NCI-H69 (cell line): Measurements from ENCODE around the gene PRRX1.

ENCODE experiments used
- DNase-seq: peaks from one replicate; lab custom pipeline; 2025; lab: John Stamatoyannopoulos, UW

PRRX1 gene

GRCh38 chr1:170721621-170722020 lies 57.7 kb downstream of the PRRX1 start:
- no peak for DNase-seq

- no peak for DNase-seq
These were observed 59.6 kb downstream of the PRRX1 start for GRCh38 chr1:170723518-170723917.

- no peak for DNase-seq
These were observed 61.4 kb downstream of the PRRX1 start for GRCh38 chr1:170725326-170725725.

GRCh38 chr1:170727963-170728362 lies 64.0 kb downstream of the PRRX1 start:
- DNase-seq = peak; percentile 24

GRCh38 chr1:170729225-170730002 lies 65.5 kb downstream of the PRRX1 start:
- no peak for DNase-seq

GRCh38 chr1:170730014-170730413 lies 66.1 kb downstream of the PRRX1 start:
- DNase-seq = no peak

GRCh38 chr1:170730438-170730837 lies 66.5 kb downstream of the PRRX1 start:
- DNase-seq = no peak

- no peak for DNase-seq
These were observed 67.8 kb downstream of the PRRX1 start for GRCh38 chr1:170731566-170732251.

GRCh38 chr1:170732252-170732588 lies 68.3 kb downstream of the PRRX1 start:
- no peak for DNase-seq

GRCh38 chr1:170734412-170735175 lies 70.7 kb downstream of the PRRX1 start:
- no peak for DNase-seq

GRCh38 chr1:170735366-170736263 lies 71.7 kb downstream of the PRRX1 start:
- DNase-seq = no peak

GRCh38 chr1:170739803-170740202 lies 75.9 kb downstream of the PRRX1 start:
- no peak for DNase-seq

- no peak for DNase-seq
These were observed 77.7 kb downstream of the PRRX1 start for GRCh38 chr1:170741678-170742077.

GRCh38 chr1:170742600-170742999 lies 78.7 kb downstream of the PRRX1 start:
- DNase-seq = no peak

GRCh38 chr1:170743083-170743482 lies 79.2 kb downstream of the PRRX1 start:
- no peak for DNase-seq

GRCh38 chr1:170749549-170749948 lies 85.6 kb downstream of the PRRX1 start:
- no peak for DNase-seq

GRCh38 chr1:170749959-170750358 lies 86.0 kb downstream of the PRRX1 start:
- DNase-seq = no peak

- DNase-seq = no peak
These were observed 91.9 kb downstream of the PRRX1 start for GRCh38 chr1:170755795-170756194.

- DNase-seq = no peak
These were observed 95.1 kb downstream of the PRRX1 start for GRCh38 chr1:170758992-170759391.

- no peak for DNase-seq
These were observed 101.3 kb downstream of the PRRX1 start for GRCh38 chr1:170765279-170765678.

GRCh38 chr1:170765712-170766330 lies 101.9 kb downstream of the PRRX1 start:
- no peak for DNase-seq
